Psoas muscle (tissue), 8 donors: Measurements from ENCODE around the gene OAS2. TPM values are rescaled to one million over a fixed set of nuclear protein-coding genes. Genes with fewer than 3 reads are reported as not detected.
"Not testable (repeated sequence)": the region's sequence is repeated elsewhere in the genome, so short reads cannot be mapped to it uniquely, and the experiment has no call there.

Experiments
- ATAC-seq, 4 donors: fragments of 200-7000 bp; cut with Tn5 transposase; one replicate each; pipeline ENCODE4 v1.9.1; 2020; ENCODE audit warnings: moderate library complexity in 3 of 4, mild to moderate bottlenecking in 2 of 4
- DNase-seq, 2 donors: peaks; one replicate each; pipeline ENCODE4 v3.0.0-alpha.2; 2020
- H3K27ac ChIP-seq: fragments of 200-600 bp; one replicate; pipeline ENCODE4 v1.8.0; 2022
- H3K27me3 ChIP-seq, 3 donors: fragments of 200-600 bp in 1 of 3; one replicate each; pipeline versions ENCODE4 v1.6.1 to v1.8.0; 2013 to 2022; ENCODE audit warnings: low read length in 2 of 3, mild to moderate bottlenecking in 2 of 3, moderate library complexity in 1 of 3; ENCODE audit not compliant: insufficient read depth in 3 of 3
- H3K36me3 ChIP-seq, 2 donors: fragments of 200-600 bp in 1 of 2; one replicate each; pipeline versions ENCODE4 v1.6.1 to v1.8.0; 2013 to 2022; ENCODE audit warnings: low read depth in 1 of 2, mild to moderate bottlenecking in 1 of 2, moderate library complexity in 1 of 2; ENCODE audit not compliant: insufficient read depth in 1 of 2
- H3K4me1 ChIP-seq: fragments of 200-600 bp; one replicate; pipeline ENCODE4 v1.8.0; 2022
- H3K4me3 ChIP-seq: fragments of 200-600 bp; one replicate; pipeline ENCODE4 v1.8.0; 2022; ENCODE audit warnings: mild to moderate bottlenecking
- H3K9me3 ChIP-seq: fragments of 200-600 bp; one replicate; pipeline ENCODE4 v1.8.0; 2022
- WGBS, 3 donors: extraction: QIAGEN DNeasy Blood & Tissue Kit; methylation state at CpG; one replicate each; pipeline versions ENCODE4 v1.1.6 to v1.1.7; 2013; 5-methylcytosine and 5-hydroxymethylcytosine counted together
- intact Hi-C, 2 donors: fragments of 100-400 bp; cut with DNase I; formaldehyde crosslinking; loops; one replicate each; pipeline versions ENCODE4 v1.11.0 to v1.14.2; 2022
- polyA plus RNA-seq, 3 donors: library from polyadenylated mRNA; stranded (reverse); fragments of 200-250 nt; gene quantifications; one replicate each; pipeline ENCODE4 v1.2.3, GENCODE V29; 2013
- total RNA-seq, 4 donors: library from RNA; stranded (reverse); fragmentation: NEBNext Ultra II Directional in 2 of 4; extraction: Animal tissue kit (Norgen Biotek cat#: 25700) in 2 of 4; gene quantifications; one replicate each; pipeline versions ENCODE4 v1.2.1 to v1.2.4, GENCODE V29; 2021 to 2023
- TF ChIP-seq, protein P1 (sequence below): fragments of 200-600 bp; IDR thresholded peaks from one replicate; pipeline ENCODE4 v1.8.0; 2022; ENCODE audit warnings: antibody characterized with exemption
- donor health status: healthy with polysubstance abuse.
- donor health status: DM: no; HTN: no; CAD: no; lungs with moderate emphysema.
- donor health status: Bipolar disorder and iron deficiency.
- donor health status: healthy.
- donor health status: DM: yes; HTN: yes; CAD: no.
- donor health status: DM: no; HTN: no; CAD: no.
- donor health status: DM: no; HTN: no; CAD: no.
- donor health status: DM: yes; HTN: yes; CAD: no.

The OAS2 gene
- total and polyA plus RNA-seq, 7 donors: 1.5 to 8.4 (median 2.1) TPM

DNA sequence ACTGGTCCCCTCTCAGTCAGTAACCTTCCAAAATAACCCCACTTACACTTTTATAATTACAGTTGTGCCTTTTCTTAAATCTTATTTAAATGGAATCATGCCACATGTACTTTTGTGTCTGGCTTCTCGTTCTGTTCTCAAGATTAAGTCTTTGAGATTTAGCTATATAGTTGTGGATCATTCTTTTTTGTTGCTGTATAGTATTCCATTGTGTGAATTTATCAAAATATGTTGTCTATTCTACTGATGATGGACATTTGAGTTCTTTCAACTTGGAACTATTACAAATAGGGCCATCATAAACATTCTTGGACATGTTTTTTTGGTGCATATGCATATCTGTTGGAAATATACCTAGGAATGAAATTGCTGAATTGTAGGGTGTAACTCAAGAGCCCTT is 31.0 kb upstream of the OAS2 start:
- H3K4me3 ChIP-seq: no peak overlapping the region
- 0 to 35% (median 24%) methylated on average over 1 of the region's 1 CpG for WGBS, 3 donors
- no peak for ATAC-seq
- H3K9me3 ChIP-seq: peaks cover 14% of the 10 kb centered on the region
- TF ChIP-seq, protein P1, sequence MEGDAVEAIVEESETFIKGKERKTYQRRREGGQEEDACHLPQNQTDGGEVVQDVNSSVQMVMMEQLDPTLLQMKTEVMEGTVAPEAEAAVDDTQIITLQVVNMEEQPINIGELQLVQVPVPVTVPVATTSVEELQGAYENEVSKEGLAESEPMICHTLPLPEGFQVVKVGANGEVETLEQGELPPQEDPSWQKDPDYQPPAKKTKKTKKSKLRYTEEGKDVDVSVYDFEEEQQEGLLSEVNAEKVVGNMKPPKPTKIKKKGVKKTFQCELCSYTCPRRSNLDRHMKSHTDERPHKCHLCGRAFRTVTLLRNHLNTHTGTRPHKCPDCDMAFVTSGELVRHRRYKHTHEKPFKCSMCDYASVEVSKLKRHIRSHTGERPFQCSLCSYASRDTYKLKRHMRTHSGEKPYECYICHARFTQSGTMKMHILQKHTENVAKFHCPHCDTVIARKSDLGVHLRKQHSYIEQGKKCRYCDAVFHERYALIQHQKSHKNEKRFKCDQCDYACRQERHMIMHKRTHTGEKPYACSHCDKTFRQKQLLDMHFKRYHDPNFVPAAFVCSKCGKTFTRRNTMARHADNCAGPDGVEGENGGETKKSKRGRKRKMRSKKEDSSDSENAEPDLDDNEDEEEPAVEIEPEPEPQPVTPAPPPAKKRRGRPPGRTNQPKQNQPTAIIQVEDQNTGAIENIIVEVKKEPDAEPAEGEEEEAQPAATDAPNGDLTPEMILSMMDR: no peak
- intact Hi-C loops: no loop called here
- H3K27me3 ChIP-seq: no peaks in the 10 kb centered on the region
- no peak overlapping the region for H3K27ac ChIP-seq
- DNase-seq: no peak
- no peaks in the 10 kb centered on the region for H3K4me1 ChIP-seq
- H3K36me3 ChIP-seq: no peaks in the 10 kb centered on the region

DNA sequence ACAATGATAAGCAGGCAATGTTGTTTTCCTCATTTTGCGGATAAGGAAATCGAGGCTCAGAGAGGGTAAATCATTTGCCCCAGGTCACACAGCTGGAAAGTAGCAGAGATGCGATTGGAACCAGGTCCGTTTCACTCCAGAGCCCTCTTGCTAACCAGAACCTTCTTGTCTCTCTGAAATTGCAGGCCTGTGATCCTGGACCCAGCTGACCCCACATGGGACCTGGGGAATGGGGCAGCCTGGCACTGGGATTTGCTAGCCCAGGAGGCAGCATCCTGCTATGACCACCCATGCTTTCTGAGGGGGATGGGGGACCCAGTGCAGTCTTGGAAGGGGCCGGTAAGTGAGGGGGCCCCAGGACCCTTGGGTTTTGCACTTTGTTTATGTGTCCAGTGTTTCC is 30.6 kb upstream of the OAS2 start:
- no peaks in the 10 kb centered on the region for H3K4me1 ChIP-seq
- H3K27ac ChIP-seq: no peak overlapping the region
- TF ChIP-seq, protein P1: no peak

DNA sequence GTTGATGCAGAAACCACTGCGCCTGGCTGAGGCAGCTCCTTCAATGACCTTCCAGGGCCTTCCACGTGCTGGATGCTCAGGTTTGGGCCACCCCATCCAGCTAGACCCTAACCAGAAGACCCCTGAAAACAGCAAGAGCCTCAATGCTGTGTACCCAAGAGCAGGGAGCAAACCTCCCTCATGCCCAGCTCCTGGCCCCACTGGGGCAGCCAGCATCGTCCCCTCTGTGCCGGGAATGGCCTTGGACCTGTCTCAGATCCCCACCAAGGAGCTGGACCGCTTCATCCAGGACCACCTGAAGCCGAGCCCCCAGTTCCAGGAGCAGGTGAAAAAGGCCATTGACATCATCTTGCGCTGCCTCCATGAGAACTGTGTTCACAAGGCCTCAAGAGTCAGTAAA is 29.5 kb upstream of the OAS2 start:
- TF ChIP-seq, protein P1: no peak
- no peaks in the 10 kb centered on the region for H3K36me3 ChIP-seq
- DNase-seq: no peak
- peaks cover 19% of the 10 kb centered on the region for H3K9me3 ChIP-seq
- H3K27ac ChIP-seq: no peak overlapping the region
- H3K4me1 ChIP-seq: no peaks in the 10 kb centered on the region
- 90 to 93% (median 92%) methylated on average over 7 of the region's 7 CpGs for WGBS, 3 donors
- no peak for ATAC-seq
- H3K27me3 ChIP-seq: no peaks in the 10 kb centered on the region
- H3K4me3 ChIP-seq: no peak overlapping the region
- intact Hi-C loops: no loop called here

More for the DNA sequence above, 30.6 kb upstream of the OAS2 start:
- DNase-seq (no peak), ATAC-seq (no peak)
- intact Hi-C loops: no loop called here
- Histone ChIP-seq H3K27me3 (no peaks in the 10 kb centered on the region), H3K9me3 (peaks cover 19% of the 10 kb centered on the region), H3K36me3 (no peaks in the 10 kb centered on the region), H3K4me3 (no peak overlapping the region)
- 96 to 98% (median 98%) methylated on average over 5 of the region's 5 CpGs for WGBS, 3 donors

DNA sequence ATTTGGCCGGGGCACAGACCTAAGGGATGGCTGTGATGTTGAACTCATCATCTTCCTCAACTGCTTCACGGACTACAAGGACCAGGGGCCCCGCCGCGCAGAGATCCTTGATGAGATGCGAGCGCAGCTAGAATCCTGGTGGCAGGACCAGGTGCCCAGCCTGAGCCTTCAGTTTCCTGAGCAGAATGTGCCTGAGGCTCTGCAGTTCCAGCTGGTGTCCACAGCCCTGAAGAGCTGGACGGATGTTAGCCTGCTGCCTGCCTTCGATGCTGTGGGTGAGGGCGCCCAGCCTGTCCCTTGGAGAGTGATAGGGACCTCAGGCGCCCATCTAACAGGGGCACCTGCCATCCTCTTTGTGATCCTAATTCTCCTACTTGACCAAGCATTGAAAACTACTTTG is 27.6 kb upstream of the OAS2 start:
- no peak for DNase-seq
- H3K36me3 ChIP-seq: no peaks in the 10 kb centered on the region
- WGBS, 3 donors: 89 to 90% (median 90%) methylated on average over 11 of the region's 11 CpGs

DNA sequence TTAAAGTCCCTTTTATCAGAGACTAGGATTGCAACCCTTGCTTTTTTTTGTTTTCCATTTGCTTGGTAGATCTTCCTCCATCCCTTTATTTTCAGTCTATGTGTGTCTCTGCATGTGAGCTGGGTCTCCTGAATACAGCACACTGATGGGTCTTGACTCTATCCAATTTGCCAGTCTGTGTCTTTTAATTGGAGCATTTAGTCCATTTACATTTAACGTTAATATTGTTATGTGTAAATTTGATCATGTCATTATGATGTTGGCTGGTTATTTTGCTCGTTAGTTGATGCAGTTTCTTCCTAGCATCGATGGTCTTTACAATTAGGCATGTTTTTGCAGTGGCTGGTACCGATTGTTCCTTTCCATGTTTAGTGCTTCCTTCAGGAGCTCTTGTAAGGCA is 21.2 kb upstream of the OAS2 start:
- 91 to 94% (median 94%) methylated on average over 4 of the region's 4 CpGs for WGBS, 3 donors
- H3K36me3 ChIP-seq, ATAC-seq, H3K4me1 ChIP-seq, DNase-seq, intact Hi-C loops, H3K27ac ChIP-seq, H3K4me3 ChIP-seq, H3K9me3 ChIP-seq, H3K27me3 ChIP-seq: not testable (repeated sequence)

More for the DNA sequence above, 27.6 kb upstream of the OAS2 start:
- TF ChIP-seq, protein P1: no peak
- H3K27me3 ChIP-seq: no peaks in the 10 kb centered on the region
- ATAC-seq: no peak
- intact Hi-C loops: no loop called here
- no peak overlapping the region for H3K4me3 ChIP-seq
- H3K27ac ChIP-seq: no peak overlapping the region
- peaks cover 14% of the 10 kb centered on the region for H3K9me3 ChIP-seq
- H3K4me1 ChIP-seq: no peaks in the 10 kb centered on the region
